ENCODE data around the gene MINDY4. TPM values are rescaled to one million over a fixed set of nuclear protein-coding genes. Genes with fewer than 3 reads are reported as not detected.

MINDY4 gene
- total and polyA plus RNA-seq, 2 of the 4 experiments (the other 2 are of a cell fraction) = 1.8 to 3.6 TPM

GRCh38 chr7:30867483-30867882 is 96.3 kb downstream of the MINDY4 start:
- Histone ChIP-seq H3K9me1 (ENCODE audit: insufficient read depth, low read length) (peaks cover 11% of the 10 kb centered on the region), H3K79me1 (ENCODE audit: low read depth in 1 of 2, low read length in 2 of 2) (no peaks in the 10 kb centered on the region), H3K4ac (ENCODE audit: low read depth, low read length) (no peak overlapping the region), H4K5ac (ENCODE audit: low read depth, low read length) (no peak overlapping the region), H2AK5ac (ENCODE audit: low read depth, low read length) (no peak overlapping the region), H4K91ac (ENCODE audit: insufficient read depth, low read depth, low read length) (no peak overlapping the region), H2BK20ac (ENCODE audit: low read depth, low read length) (no peak overlapping the region), H3K9ac (ENCODE audit: low read depth, low read length) (no peak overlapping the region), H2AFZ (replicated peaks; ENCODE audit: low read length, poor library complexity) (no peak overlapping the region), H2BK120ac (ENCODE audit: low read depth, low read length) (no peak overlapping the region), H3K18ac (ENCODE audit: low read depth, low read length) (no peak overlapping the region), H3K4me1 (ENCODE audit: control insufficient read depth, insufficient read depth, low read length) (peaks cover 10% of the 10 kb centered on the region), H3K23ac (ENCODE audit: low read depth, low read length) (no peak overlapping the region), H3K56ac (ENCODE audit: extremely low read depth, insufficient read depth, low read length) (no peak overlapping the region), H3K36me3 (ENCODE audit: control insufficient read depth, insufficient read depth, low read length) (peaks cover 3% of the 10 kb centered on the region; the same call in 1 of the 2 replicates), H3K27ac (ENCODE audit: insufficient read depth, low read length) (no peak overlapping the region), H3K4me2 (ENCODE audit: low read depth, low read length) (no peak overlapping the region), H3K9me3 (ENCODE audit: control insufficient read depth, insufficient read depth, low read length) (no peaks in the 10 kb centered on the region), H3K4me3 (ENCODE audit: insufficient read depth, low read depth, low read length) (no peak overlapping the region), H2BK15ac (ENCODE audit: low read depth, low read length) (no peak overlapping the region), H3K27me3 (ENCODE audit: control insufficient read depth, insufficient read depth, low read length) (no peaks in the 10 kb centered on the region), H2BK5ac (ENCODE audit: low read depth, low read length, poor library complexity, severe bottlenecking) (no peak overlapping the region), H4K8ac (ENCODE audit: low read depth in 2 of 2, low read length in 2 of 2) (no peak overlapping the region), H4K20me1 (ENCODE audit: insufficient read depth, low read length) (no peaks in the 10 kb centered on the region), H3K14ac (replicated peaks; ENCODE audit: low read depth, low read length) (no peak overlapping the region), H2AK9ac (replicated peaks; ENCODE audit: low read depth, low read length, poor library complexity) (no peak overlapping the region)
- in situ Hi-C loops (cut with MboI; ENCODE audit: low sequenced_read_pairs) (no loop called here), intact Hi-C loops (cut with micrococcal nuclease) (no loop called here), dilution Hi-C loops (cut with HindIII; ENCODE audit: low sequenced_read_pairs, unreplicated experiment) (no loop called here)
- no peak for DNase-seq
- BruUV-seq (replicated peaks) = no TSS peak
- ChIA-PET POLR2A (ENCODE audit: unreplicated experiment) (no interaction called here), CTCF (interaction anchor here (1.0 kb wide), 1 partner anchor 10 kb away, joined by 3 read pairs; no protein-coding TSS in a partner anchor)
- no CpG with 5 or more reads among the region's 1 CpG for WGBS, 2 experiments (ENCODE audit: extremely low coverage in 2 of 2, insufficient read length in 1 of 2)
- ATAC-seq (ENCODE audit: low read depth) = no peak
- TF ChIP-seq MAZ (IDR thresholded peaks at IDR 0.05; ENCODE audit: borderline replicate concordance, low read depth, low read length) (no peak), BHLHE40 (IDR thresholded peaks at IDR 0.05; ENCODE audit: low read depth, low read length) (no peak), CHD1 (IDR thresholded peaks at IDR 0.05; ENCODE audit: low read depth, low read length) (no peak), SMC3 (IDR thresholded peaks at IDR 0.05; ENCODE audit: low read depth, low read length) (no peak), CEBPB (IDR thresholded peaks at IDR 0.05; ENCODE audit: low read depth, low read length) (no peak), RAD21 (IDR thresholded peaks at IDR 0.05; ENCODE audit: low read length) (no peak), MAFK (IDR thresholded peaks at IDR 0.05; ENCODE audit: low read depth, low read length) (no peak), CTCF (conservative IDR thresholded peaks at IDR 0.05; ENCODE audit: low read depth, low read length) (no peak), NFE2L2 (IDR thresholded peaks at IDR 0.05; ENCODE audit: low read depth, low read length) (no peak), FOS (IDR thresholded peaks at IDR 0.05; ENCODE audit: low read depth, low read length) (no peak), POLR2A (IDR thresholded peaks at IDR 0.05; ENCODE audit: low read depth, low read length) (no peak), RCOR1 (IDR thresholded peaks at IDR 0.05; ENCODE audit: insufficient replicate concordance, low read length) (no peak)

Data from IMR-90 (cell line).